ENCODE measurements around the gene FUT7. TPM values are rescaled to one million over a fixed set of nuclear protein-coding genes. Genes with fewer than 3 reads are reported as not detected.

The FUT7 gene
- total and polyA plus RNA-seq, 8 donors = 0.08 to 2.9 (median 0.11) TPM; not detected in 3

DNA sequence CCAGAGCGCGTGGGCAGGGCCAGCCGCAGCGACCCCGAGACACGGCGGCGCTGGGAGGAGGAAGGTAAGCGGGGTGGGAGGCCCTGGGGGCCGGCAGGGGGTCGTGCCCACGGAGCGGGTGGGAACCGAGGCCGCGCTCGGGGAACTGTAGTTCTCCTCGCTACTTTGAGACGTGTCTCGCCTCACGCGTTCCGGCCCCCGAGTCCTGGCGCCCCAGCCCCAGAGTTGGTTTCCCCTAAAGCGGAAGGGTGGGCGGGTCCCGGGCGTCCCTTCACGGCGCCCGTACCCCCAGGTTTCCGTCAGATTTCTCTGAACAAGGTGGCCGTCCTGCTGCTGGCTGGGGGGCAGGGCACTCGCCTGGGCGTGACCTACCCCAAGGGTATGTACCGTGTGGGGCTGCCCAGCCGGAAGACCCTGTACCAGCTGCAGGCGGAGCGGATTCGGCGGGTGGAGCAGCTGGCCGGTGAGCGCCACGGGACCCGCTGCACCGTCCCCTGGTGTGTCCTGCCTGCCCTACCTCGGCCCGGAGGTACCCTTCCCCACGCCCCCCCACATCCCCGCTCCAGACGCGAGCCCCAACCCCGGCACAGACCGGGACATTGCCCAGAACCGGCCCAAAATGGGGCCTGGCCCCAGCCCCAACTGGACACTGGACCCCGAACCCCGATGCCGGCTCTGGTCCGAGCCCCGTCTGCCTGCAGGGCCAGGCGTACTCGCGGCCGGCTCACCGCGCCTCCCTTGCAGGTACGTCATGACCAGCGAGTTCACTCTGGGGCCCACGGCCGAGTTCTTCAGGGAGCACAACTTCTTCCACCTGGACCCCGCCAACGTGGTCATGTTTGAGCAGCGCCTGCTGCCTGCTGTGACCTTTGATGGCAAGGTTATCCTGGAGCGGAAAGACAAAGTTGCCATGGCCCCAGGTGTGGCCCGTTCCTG is 46.1 kb upstream of the FUT7 start:
- Histone ChIP-seq H3K36me3 (peaks cover 0 to 46% of the 10 kb centered on the region in 2 donors), H3K27ac (peak overlapping the region in 1 of 2 donors; percentile 65), H3K4me1 (peaks cover 11 to 35% of the 10 kb centered on the region in 2 donors), H3K4me3 (peak overlapping the region; percentile 66 to 78), H3K27me3 (peaks cover 0 to 17% of the 10 kb centered on the region in 2 donors), H3K9me3 (no peaks in the 10 kb centered on the region)
- TF ChIP-seq, protein P1, sequence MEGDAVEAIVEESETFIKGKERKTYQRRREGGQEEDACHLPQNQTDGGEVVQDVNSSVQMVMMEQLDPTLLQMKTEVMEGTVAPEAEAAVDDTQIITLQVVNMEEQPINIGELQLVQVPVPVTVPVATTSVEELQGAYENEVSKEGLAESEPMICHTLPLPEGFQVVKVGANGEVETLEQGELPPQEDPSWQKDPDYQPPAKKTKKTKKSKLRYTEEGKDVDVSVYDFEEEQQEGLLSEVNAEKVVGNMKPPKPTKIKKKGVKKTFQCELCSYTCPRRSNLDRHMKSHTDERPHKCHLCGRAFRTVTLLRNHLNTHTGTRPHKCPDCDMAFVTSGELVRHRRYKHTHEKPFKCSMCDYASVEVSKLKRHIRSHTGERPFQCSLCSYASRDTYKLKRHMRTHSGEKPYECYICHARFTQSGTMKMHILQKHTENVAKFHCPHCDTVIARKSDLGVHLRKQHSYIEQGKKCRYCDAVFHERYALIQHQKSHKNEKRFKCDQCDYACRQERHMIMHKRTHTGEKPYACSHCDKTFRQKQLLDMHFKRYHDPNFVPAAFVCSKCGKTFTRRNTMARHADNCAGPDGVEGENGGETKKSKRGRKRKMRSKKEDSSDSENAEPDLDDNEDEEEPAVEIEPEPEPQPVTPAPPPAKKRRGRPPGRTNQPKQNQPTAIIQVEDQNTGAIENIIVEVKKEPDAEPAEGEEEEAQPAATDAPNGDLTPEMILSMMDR (IDR thresholded peaks at IDR 0.05) = no peak
- peak; percentile 15 for ATAC-seq
- peak in 1 of 4 donors; percentile 84 for DNase-seq
- intact Hi-C loops (cut with DNase I) = no loop called here

DNA sequence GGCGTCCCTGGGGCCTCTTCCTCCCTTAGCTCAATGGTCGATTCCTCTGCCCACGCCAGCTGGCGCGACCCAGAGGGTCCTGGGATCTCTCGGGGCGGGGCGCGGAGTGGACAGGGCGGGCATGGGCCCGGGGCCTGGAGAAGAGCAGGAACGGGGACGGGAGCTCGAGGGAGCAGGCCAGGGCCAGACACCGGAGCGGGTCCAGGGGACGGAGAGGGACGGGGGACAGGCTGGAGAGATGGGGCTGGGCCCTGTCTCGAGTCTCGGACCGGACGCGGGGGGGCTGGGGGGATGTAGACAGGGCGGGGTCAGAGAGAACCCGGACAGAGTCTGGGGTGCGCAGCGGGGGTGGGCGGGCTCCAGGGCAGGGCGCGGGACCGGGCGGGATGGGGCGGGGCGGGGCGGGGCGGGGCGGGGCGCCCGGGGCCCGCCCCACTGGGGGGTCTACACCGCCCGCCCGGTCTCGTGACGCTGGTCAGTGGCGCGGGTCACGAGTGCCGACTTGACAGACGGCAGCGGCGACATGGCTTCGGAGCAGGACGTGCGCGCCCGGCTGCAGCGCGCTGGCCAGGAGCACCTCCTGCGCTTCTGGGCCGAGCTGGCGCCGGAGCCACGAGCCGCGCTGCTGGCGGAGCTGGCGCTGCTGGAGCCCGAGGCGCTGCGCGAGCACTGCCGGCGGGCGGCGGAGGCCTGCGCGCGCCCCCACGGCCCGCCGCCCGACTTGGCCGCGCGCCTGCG is 45.3 kb upstream of the FUT7 start, which contains the start of gene UAP1L1:
Gene UAP1L1 (plus strand): TSS at position 508 of the 738 bp plus-strand sequence. CDS start 16 bp downstream, at position 524.
- peaks cover 0 to 17% of the 10 kb centered on the region in 2 donors for H3K27me3 ChIP-seq
- DNase-seq (peak; percentile 45 to 92 (median 82)), ATAC-seq (peak; percentile 74)
- H3K36me3 ChIP-seq = peaks cover 0 to 38% of the 10 kb centered on the region in 2 donors
- H3K4me3 ChIP-seq = peak within 1 kb of the TSS; percentile 66 to 78
- peaks cover 11 to 30% of the 10 kb centered on the region in 2 donors for H3K4me1 ChIP-seq
- peak within 1 kb of the TSS; percentile 61 to 65 for H3K27ac ChIP-seq
- TF ChIP-seq, protein P1 (IDR thresholded peaks at IDR 0.05) = no peak
- intact Hi-C loops (cut with DNase I) = no loop called here
- H3K9me3 ChIP-seq = no peaks in the 10 kb centered on the region

DNA sequence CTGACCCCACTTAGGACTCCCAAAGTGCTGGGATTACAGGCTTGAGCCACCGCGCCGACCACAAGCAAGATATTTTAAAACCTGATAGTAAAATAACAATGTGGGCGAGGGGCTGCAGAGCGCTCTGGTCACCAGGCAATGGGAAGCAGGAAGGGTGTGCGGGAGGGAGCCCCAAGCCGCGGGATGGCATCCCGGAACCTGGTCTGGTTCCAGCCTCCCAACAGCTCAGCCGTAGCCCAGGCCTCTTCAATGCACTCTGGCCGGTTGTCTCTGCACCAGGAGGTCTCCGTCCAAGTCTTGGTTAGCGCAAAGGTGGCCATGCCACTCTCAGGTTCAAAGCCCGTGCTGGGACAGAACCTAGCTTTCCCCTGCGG is 44.7 kb upstream of the FUT7 start:
- TF ChIP-seq, protein P1 (IDR thresholded peaks at IDR 0.05) = no peak
- H3K4me3 ChIP-seq = peak overlapping the region; percentile 14 to 78
- no peaks in the 10 kb centered on the region for H3K9me3 ChIP-seq
- DNase-seq (no peak), ATAC-seq (peak; percentile 4)
- peak overlapping the region; percentile 61 to 64 for H3K27ac ChIP-seq
- H3K27me3 ChIP-seq = peaks cover 0 to 17% of the 10 kb centered on the region in 2 donors
- H3K4me1 ChIP-seq = peaks cover 11 to 34% of the 10 kb centered on the region in 2 donors
- intact Hi-C loops (cut with DNase I) = no loop called here
- peaks cover 0 to 32% of the 10 kb centered on the region in 2 donors for H3K36me3 ChIP-seq

DNA sequence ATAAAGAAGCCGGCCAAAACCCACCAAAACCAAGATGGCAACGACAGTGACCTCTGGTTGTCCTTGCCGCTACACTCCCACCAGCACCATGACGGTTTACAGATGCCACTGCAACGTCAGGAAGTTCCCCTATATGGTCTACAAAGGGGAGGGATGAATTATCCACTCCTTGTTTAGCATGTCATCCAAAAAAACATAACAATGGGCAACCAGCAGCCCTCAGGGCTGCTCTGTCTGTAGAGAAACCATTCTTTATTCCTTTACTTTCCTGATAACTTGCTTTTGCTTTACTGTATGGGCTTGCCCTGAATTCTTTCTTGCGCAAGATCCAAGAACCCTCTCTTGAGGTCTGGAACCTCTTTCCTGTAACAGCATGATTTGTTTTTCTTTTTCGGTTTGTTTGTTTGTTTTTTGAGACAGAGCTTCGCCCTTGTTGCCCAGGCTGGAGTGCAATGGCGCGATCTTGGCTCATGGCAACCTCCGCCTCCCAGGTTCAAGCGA is 43.4 kb upstream of the FUT7 start:
- DNase-seq = no peak
- intact Hi-C loops (cut with DNase I) = no loop called here
- Histone ChIP-seq H3K27me3 (peaks cover 0 to 17% of the 10 kb centered on the region in 2 donors), H3K36me3 (peaks cover 0 to 19% of the 10 kb centered on the region in 2 donors), H3K4me1 (peaks cover 16 to 46% of the 10 kb centered on the region in 2 donors), H3K4me3 (no peak overlapping the region), H3K9me3 (no peaks in the 10 kb centered on the region), H3K27ac (no peak overlapping the region)
- TF ChIP-seq, protein P1 (IDR thresholded peaks at IDR 0.05) = no peak
- no peak for ATAC-seq

Measured in left lung (tissue), 10 donors.